ENCODE results near the gene RITA1. TPM values are rescaled to one million over a fixed set of nuclear protein-coding genes. Genes with fewer than 3 reads are reported as not detected.

RITA1 gene
- total and polyA plus RNA-seq, 10 of the 15 experiments (the other 5 are each of a cell fraction or from before 2014, with no cell fraction given), result 2.3 to 39.9 (median 24.8) TPM

DNA sequence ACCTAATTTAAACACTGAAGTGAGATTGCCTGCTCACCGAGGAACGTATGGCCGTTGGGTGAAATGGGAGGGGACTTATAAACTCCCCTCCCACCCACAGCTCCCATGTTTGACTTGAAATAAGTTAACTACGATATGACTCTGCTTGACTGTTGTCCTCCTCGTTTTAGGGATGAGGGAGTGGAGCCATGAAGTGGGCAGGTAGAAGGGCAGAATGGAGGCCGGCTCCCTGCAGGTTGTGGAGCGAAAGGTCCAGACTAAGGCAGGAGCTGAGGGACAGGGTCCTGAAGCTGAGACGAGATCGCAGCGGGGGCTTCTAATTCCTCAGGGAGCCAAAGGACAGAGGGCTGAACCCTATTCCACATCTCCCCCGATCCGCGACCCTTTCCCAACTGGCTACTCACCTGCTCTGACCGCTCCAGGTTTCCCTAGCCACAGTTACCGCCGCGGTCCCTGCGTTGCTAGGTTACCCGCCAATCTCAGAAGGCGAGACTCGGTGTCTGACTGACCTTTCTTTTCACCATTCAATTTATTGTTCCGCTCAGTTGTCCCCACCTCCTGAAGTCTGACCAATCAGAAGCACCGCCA, 35.2 kb downstream of the RITA1 start (continued):
- TF ChIP-seq, protein P1, sequence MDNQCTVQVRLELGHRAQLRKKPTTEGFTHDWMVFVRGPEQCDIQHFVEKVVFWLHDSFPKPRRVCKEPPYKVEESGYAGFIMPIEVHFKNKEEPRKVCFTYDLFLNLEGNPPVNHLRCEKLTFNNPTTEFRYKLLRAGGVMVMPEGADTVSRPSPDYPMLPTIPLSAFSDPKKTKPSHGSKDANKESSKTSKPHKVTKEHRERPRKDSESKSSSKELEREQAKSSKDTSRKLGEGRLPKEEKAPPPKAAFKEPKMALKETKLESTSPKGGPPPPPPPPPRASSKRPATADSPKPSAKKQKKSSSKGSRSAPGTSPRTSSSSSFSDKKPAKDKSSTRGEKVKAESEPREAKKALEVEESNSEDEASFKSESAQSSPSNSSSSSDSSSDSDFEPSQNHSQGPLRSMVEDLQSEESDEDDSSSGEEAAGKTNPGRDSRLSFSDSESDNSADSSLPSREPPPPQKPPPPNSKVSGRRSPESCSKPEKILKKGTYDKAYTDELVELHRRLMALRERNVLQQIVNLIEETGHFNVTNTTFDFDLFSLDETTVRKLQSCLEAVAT (IDR thresholded peaks at IDR 0.05), result 0 out of 2 replicates have a peak, but pooled peaks have one; percentile 53
- TF ChIP-seq IKZF1 (conservative IDR thresholded peaks at IDR 0.05) (peak; percentile 59), NBN (IDR thresholded peaks at IDR 0.05) (peak; percentile 45), RB1 (IDR thresholded peaks at IDR 0.05; ENCODE audit: borderline replicate concordance) (0 out of 2 replicates have a peak, but pooled peaks have one; percentile 48), IRF4 (IDR thresholded peaks at IDR 0.05; ENCODE audit: low read depth, low read length) (no peak), IKZF2 (IDR thresholded peaks at IDR 0.05) (peak; percentile 39 to 51), EGR1 (IDR thresholded peaks at IDR 0.05; ENCODE audit: borderline replicate concordance in 1 of 2, low read depth in 2 of 2, low read length in 2 of 2) (no peak), HDAC6 (IDR thresholded peaks at IDR 0.05; ENCODE audit: unreplicated experiment) (no peak), BHLHE40 (IDR thresholded peaks at IDR 0.05; ENCODE audit: borderline replicate concordance in 1 of 2, low read depth in 2 of 2, low read length in 1 of 2) (peak; percentile 12 to 28; a peak in 1 of 4 replicates)
- TF ChIP-seq, protein P2, sequence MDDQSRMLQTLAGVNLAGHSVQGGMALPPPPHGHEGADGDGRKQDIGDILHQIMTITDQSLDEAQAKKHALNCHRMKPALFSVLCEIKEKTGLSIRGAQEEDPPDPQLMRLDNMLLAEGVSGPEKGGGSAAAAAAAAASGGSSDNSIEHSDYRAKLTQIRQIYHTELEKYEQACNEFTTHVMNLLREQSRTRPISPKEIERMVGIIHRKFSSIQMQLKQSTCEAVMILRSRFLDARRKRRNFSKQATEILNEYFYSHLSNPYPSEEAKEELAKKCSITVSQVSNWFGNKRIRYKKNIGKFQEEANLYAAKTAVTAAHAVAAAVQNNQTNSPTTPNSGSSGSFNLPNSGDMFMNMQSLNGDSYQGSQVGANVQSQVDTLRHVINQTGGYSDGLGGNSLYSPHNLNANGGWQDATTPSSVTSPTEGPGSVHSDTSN (IDR thresholded peaks at IDR 0.05; ENCODE audit: insufficient replicate concordance, low read depth, low read length), result peak; percentile 89
- TF ChIP-seq, protein P3, sequence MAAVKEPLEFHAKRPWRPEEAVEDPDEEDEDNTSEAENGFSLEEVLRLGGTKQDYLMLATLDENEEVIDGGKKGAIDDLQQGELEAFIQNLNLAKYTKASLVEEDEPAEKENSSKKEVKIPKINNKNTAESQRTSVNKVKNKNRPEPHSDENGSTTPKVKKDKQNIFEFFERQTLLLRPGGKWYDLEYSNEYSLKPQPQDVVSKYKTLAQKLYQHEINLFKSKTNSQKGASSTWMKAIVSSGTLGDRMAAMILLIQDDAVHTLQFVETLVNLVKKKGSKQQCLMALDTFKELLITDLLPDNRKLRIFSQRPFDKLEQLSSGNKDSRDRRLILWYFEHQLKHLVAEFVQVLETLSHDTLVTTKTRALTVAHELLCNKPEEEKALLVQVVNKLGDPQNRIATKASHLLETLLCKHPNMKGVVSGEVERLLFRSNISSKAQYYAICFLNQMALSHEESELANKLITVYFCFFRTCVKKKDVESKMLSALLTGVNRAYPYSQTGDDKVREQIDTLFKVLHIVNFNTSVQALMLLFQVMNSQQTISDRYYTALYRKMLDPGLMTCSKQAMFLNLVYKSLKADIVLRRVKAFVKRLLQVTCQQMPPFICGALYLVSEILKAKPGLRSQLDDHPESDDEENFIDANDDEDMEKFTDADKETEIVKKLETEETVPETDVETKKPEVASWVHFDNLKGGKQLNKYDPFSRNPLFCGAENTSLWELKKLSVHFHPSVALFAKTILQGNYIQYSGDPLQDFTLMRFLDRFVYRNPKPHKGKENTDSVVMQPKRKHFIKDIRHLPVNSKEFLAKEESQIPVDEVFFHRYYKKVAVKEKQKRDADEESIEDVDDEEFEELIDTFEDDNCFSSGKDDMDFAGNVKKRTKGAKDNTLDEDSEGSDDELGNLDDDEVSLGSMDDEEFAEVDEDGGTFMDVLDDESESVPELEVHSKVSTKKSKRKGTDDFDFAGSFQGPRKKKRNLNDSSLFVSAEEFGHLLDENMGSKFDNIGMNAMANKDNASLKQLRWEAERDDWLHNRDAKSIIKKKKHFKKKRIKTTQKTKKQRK (IDR thresholded peaks at IDR 0.05; ENCODE audit: low read depth, low read length), result peak; percentile 91
- TF ChIP-seq, protein P4, sequence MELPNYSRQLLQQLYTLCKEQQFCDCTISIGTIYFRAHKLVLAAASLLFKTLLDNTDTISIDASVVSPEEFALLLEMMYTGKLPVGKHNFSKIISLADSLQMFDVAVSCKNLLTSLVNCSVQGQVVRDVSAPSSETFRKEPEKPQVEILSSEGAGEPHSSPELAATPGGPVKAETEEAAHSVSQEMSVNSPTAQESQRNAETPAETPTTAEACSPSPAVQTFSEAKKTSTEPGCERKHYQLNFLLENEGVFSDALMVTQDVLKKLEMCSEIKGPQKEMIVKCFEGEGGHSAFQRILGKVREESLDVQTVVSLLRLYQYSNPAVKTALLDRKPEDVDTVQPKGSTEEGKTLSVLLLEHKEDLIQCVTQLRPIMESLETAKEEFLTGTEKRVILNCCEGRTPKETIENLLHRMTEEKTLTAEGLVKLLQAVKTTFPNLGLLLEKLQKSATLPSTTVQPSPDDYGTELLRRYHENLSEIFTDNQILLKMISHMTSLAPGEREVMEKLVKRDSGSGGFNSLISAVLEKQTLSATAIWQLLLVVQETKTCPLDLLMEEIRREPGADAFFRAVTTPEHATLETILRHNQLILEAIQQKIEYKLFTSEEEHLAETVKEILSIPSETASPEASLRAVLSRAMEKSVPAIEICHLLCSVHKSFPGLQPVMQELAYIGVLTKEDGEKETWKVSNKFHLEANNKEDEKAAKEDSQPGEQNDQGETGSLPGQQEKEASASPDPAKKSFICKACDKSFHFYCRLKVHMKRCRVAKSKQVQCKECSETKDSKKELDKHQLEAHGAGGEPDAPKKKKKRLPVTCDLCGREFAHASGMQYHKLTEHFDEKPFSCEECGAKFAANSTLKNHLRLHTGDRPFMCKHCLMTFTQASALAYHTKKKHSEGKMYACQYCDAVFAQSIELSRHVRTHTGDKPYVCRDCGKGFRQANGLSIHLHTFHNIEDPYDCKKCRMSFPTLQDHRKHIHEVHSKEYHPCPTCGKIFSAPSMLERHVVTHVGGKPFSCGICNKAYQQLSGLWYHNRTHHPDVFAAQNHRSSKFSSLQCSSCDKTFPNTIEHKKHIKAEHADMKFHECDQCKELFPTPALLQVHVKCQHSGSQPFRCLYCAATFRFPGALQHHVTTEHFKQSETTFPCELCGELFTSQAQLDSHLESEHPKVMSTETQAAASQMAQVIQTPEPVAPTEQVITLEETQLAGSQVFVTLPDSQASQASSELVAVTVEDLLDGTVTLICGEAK (IDR thresholded peaks at IDR 0.05; ENCODE audit: borderline replicate concordance), result peak; percentile 44; the same call in 1 of the 2 replicates
- TF ChIP-seq, protein P5, sequence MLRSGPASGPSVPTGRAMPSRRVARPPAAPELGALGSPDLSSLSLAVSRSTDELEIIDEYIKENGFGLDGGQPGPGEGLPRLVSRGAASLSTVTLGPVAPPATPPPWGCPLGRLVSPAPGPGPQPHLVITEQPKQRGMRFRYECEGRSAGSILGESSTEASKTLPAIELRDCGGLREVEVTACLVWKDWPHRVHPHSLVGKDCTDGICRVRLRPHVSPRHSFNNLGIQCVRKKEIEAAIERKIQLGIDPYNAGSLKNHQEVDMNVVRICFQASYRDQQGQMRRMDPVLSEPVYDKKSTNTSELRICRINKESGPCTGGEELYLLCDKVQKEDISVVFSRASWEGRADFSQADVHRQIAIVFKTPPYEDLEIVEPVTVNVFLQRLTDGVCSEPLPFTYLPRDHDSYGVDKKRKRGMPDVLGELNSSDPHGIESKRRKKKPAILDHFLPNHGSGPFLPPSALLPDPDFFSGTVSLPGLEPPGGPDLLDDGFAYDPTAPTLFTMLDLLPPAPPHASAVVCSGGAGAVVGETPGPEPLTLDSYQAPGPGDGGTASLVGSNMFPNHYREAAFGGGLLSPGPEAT (IDR thresholded peaks at IDR 0.05; ENCODE audit: low read depth), result peak; percentile 16; the same call in 1 of the 2 replicates
- TF ChIP-seq, protein P6, sequence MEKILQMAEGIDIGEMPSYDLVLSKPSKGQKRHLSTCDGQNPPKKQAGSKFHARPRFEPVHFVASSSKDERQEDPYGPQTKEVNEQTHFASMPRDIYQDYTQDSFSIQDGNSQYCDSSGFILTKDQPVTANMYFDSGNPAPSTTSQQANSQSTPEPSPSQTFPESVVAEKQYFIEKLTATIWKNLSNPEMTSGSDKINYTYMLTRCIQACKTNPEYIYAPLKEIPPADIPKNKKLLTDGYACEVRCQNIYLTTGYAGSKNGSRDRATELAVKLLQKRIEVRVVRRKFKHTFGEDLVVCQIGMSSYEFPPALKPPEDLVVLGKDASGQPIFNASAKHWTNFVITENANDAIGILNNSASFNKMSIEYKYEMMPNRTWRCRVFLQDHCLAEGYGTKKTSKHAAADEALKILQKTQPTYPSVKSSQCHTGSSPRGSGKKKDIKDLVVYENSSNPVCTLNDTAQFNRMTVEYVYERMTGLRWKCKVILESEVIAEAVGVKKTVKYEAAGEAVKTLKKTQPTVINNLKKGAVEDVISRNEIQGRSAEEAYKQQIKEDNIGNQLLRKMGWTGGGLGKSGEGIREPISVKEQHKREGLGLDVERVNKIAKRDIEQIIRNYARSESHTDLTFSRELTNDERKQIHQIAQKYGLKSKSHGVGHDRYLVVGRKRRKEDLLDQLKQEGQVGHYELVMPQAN (conservative IDR thresholded peaks at IDR 0.05), result peak; percentile 67
